Calu3 (cell line): ENCODE measurements around the gene DNMT3B. TPM values are rescaled to one million over a fixed set of nuclear protein-coding genes. Genes with fewer than 3 reads are reported as not detected.
A peak's percentile ranks its signal among the peaks of the same experiment; 100 is the strongest.
"Not testable (repeated sequence)": the region's sequence is repeated elsewhere in the genome, so short reads cannot be mapped to it uniquely, and the experiment has no call there.

Experiments
- Bru-seq: library from RNA; stranded (reverse); fragments of 400-500 nt; gene quantifications from one replicate; lab custom pipeline; 2021; lab: Mats Ljungman, UMichigan
- BruChase-seq, 2 experiments: library from RNA; stranded (reverse); fragments of 400-500 nt; gene quantifications; one replicate each; lab custom pipeline; 2021; lab: Mats Ljungman, UMichigan
- BruUV-seq: library from RNA; stranded (reverse); fragments of 400-500 nt; replicated peaks from 2 replicates; lab custom pipeline; 2021; lab: Mats Ljungman, UMichigan
- CTCF ChIA-PET: fragments of 300-600 bp; sonication (Branson Sonifier 250); formaldehyde crosslinking; loops from one replicate; lab custom pipeline; 2022; ENCODE audit warnings: antibody characterized with exemption; lab: Charles Lee
- DNase-seq: peaks from one replicate; pipeline ENCODE4 v3.0.0; 2022
- H3K27ac Mint-ChIP-seq: one replicate; pipeline ENCODE4 v1.8.0; 2022; ENCODE audit warnings: mixed read lengths; ENCODE audit not compliant: unreplicated experiment
- H3K27me3 Mint-ChIP-seq: one replicate; pipeline ENCODE4 v1.8.0; 2022; ENCODE audit warnings: mixed read lengths; ENCODE audit not compliant: unreplicated experiment
- H3K36me3 Mint-ChIP-seq: one replicate; pipeline ENCODE4 v1.8.0; 2022; ENCODE audit warnings: mild to moderate bottlenecking, moderate library complexity, mixed read lengths; ENCODE audit not compliant: insufficient read depth, unreplicated experiment
- H3K4me1 Mint-ChIP-seq: one replicate; pipeline ENCODE4 v1.8.0; 2022; ENCODE audit warnings: mild to moderate bottlenecking, low read depth, mixed read lengths; ENCODE audit not compliant: unreplicated experiment
- H3K4me3 Mint-ChIP-seq: one replicate; pipeline ENCODE4 v1.8.0; 2022; ENCODE audit warnings: mild to moderate bottlenecking, low read depth, moderate library complexity, mixed read lengths; ENCODE audit not compliant: unreplicated experiment
- H3K9me3 Mint-ChIP-seq: one replicate; pipeline ENCODE4 v1.8.0; 2022; ENCODE audit warnings: low read depth, mixed read lengths; ENCODE audit not compliant: unreplicated experiment
- intact Hi-C: fragments of 100-400 bp; cut with micrococcal nuclease; formaldehyde crosslinking; loops from one replicate; pipeline ENCODE4 v1.10.0; 2022; ENCODE audit not compliant: unreplicated experiment
- long read RNA-seq: library from polyadenylated mRNA; stranded (forward); transcript quantifications from one replicate; pipeline ENCODE4 v2.0.0, GENCODE V29; 2022
- total RNA-seq: library from RNA; stranded (reverse); gene quantifications from 2 replicates; pipeline ENCODE4 v1.2.3, GENCODE V29; 2022
- TF ChIP-seq, protein P1 (sequence below): fragments of 200-600 bp; IDR thresholded peaks from one replicate; pipeline ENCODE4 v1.8.0; 2022; ENCODE audit warnings: antibody characterized with exemption; ENCODE audit not compliant: unreplicated experiment

The DNMT3B gene
- total RNA-seq, result 8.4 and 10.8 TPM in 2 replicates
- percentile 56 among the genes with signal in this experiment for Bru-seq, nascent RNA
- BruChase-seq, experiment 1, labeled RNA remaining after a 6-hour chase, result percentile 55 among the genes with signal in this experiment
- percentile 68 among the genes with signal in this experiment for BruChase-seq, experiment 2, labeled RNA remaining after a 2-hour chase
- long read RNA-seq, full-length matches to known transcripts, result 2 of 9 reads
- long read RNA-seq, partial matches to known transcripts, result 5 of 9 reads
- long read RNA-seq, other reads (novel, unspliced or antisense), result 2 of 9 reads

DNA sequence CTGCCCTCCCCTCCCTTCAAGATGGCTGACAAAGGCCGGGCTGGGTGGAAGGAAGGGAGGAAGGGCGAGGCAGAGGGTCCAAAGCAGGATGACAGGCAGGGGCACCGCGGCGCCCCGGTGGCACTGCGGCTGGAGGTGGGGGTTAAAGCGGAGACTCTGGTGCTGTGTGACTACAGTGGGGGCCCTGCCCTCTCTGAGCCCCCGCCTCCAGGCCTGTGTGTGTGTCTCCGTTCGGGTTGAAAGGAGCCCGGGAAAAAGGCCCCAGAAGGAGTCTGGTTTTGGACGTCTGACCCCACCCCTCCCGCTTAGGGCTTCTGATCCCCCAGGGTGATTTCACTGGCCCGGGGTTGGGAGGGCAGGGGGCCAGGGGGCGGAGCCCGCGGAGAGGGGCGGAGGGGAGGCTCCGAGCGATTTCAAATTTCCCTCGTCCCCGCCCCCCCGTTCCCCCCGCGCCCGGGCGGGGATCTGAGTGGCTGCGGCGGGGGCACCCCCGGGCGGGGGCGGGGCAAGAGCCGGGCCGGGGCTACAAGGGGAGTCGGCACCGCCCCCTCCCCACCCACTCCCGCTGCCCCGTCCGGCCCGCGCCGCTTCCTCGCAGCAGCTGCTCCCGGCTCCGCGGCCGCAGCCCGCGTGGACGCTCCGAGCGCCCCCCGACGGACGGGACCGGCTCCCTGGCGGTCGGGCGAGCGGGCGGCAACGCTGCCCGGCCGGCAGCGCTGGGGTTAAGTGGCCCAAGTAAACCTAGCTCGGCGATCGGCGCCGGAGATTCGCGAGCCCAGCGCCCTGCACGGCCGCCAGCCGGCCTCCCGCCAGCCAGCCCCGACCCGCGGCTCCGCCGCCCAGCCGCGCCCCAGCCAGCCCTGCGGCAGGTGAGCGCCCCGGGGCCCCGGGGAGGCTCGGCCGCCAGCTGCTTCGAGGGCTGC, at the start of gene DNMT3B:
TSS of gene DNMT3B (plus strand) at position 555 of the 923 bp plus-strand sequence. CDS start 17,939 bp downstream, outside the sequence.
- Mint-ChIP-seq H3K27ac (peak within 1 kb of the TSS; percentile 86), H3K27me3 (no peaks in the 10 kb centered on the region), H3K4me3 (peak within 1 kb of the TSS; percentile 93), H3K4me1 (peaks cover 27% of the 10 kb centered on the region), H3K36me3 (peaks cover 35% of the 10 kb centered on the region), H3K9me3 (no peaks in the 10 kb centered on the region)
- intact Hi-C loops, result loop anchor here (2.0 kb wide), 1 partner anchor 31 kb away; no protein-coding TSS in a partner anchor
- DNase-seq, result peak; percentile 92
- TF ChIP-seq, protein P1, sequence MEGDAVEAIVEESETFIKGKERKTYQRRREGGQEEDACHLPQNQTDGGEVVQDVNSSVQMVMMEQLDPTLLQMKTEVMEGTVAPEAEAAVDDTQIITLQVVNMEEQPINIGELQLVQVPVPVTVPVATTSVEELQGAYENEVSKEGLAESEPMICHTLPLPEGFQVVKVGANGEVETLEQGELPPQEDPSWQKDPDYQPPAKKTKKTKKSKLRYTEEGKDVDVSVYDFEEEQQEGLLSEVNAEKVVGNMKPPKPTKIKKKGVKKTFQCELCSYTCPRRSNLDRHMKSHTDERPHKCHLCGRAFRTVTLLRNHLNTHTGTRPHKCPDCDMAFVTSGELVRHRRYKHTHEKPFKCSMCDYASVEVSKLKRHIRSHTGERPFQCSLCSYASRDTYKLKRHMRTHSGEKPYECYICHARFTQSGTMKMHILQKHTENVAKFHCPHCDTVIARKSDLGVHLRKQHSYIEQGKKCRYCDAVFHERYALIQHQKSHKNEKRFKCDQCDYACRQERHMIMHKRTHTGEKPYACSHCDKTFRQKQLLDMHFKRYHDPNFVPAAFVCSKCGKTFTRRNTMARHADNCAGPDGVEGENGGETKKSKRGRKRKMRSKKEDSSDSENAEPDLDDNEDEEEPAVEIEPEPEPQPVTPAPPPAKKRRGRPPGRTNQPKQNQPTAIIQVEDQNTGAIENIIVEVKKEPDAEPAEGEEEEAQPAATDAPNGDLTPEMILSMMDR, result no peak
- no TSS peak for BruUV-seq
- CTCF ChIA-PET, result interaction anchor here (0.6 to 3.3 kb wide), 3 partner anchors 15 to 78 kb away, joined by 3 to 33 read pairs (median 11); partner anchors contain the start of gene COMMD7

DNA sequence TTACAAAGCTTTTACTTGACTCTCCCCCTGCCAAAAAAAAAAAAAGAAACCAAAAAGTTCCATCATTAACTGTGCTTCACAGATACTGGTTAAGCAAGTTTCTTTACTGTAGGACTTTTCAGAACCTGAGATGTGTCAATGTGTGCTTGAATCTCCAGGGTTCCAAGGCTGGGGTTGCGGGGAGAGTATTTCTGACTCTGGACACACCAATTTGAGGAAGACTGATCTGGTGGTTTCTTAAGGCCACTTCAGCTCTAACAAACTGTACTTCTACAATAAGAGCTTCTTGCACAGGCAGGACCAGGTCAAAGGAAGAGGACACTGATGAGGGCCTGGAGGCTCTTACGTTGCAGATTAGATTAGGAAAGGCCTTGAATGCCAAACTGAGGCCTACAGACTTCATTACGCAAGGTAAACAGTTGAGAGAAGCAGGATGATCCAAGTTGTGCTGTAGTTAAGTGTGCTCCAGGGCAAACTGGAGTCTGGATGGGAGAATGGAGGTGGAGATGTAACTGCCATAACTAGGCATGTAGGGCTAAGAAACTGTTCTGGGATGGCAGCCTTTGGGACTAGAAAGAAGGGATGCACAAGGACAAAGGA, 43.3 kb upstream of the DNMT3B start:
- Mint-ChIP-seq H3K27me3 (no peaks in the 10 kb centered on the region), H3K27ac (no peak overlapping the region), H3K4me1 (peaks cover 7% of the 10 kb centered on the region), H3K4me3 (no peak overlapping the region), H3K36me3 (peaks cover 10% of the 10 kb centered on the region), H3K9me3 (no peaks in the 10 kb centered on the region)
- intact Hi-C loops, result no loop called here
- BruUV-seq, result no TSS peak
- CTCF ChIA-PET, result interaction anchor here (0.7 to 1.0 kb wide), 2 partner anchors 12 to 162 kb away, joined by 3 to 7 read pairs; no protein-coding TSS in a partner anchor
- TF ChIP-seq, protein P1, result no peak
- DNase-seq, result no peak

DNA sequence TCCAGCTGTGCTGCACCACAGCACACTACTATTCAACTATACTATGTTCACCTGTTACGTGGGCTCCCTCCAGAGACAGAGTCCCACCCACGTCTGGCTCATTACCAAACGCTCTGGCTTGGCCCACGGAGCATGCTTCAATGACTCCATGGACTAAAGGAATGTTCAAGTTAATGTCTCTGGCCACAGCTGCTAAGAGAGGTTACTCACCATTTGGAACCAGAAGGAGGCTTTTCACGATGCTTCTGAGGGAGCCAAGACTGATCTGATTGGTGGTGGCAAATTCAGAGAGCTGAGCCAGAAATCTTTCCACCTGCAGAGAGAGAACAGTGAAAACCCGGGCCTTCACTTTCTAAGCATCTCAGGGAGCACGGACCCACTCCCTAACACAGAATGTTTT, 34.5 kb upstream of the DNMT3B start:
- H3K4me3 Mint-ChIP-seq, result no peak overlapping the region
- BruUV-seq, result no TSS peak
- intact Hi-C loops, result no loop called here
- no peaks in the 10 kb centered on the region for H3K27me3 Mint-ChIP-seq
- TF ChIP-seq, protein P1, result no peak
- DNase-seq, result no peak
- peaks cover 27% of the 10 kb centered on the region for H3K4me1 Mint-ChIP-seq
- CTCF ChIA-PET, result no interaction called here
- peaks cover 25% of the 10 kb centered on the region for H3K36me3 Mint-ChIP-seq
- H3K9me3 Mint-ChIP-seq, result no peaks in the 10 kb centered on the region
- H3K27ac Mint-ChIP-seq, result no peak overlapping the region

DNA sequence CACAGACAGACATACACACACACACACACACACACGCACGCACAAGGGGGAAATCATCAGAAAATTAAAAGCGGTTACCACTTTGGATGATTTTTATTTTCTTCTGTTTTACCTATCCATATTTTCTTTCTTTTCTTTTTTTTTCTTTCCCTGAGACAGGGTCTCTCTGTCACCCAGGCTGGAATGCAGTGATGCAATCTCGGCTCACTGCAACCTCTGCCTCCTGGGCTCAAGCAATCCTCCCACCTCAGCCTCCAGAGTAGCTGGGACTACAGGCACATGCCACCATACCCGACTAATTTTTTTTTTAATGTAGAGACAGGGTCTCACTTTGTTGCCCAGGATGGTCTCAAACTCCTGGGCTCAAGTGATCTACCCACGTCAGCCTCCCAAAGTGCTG, 33.8 kb upstream of the DNMT3B start:
- DNase-seq, H3K27ac Mint-ChIP-seq, BruUV-seq, H3K27me3 Mint-ChIP-seq, H3K4me3 Mint-ChIP-seq, H3K9me3 Mint-ChIP-seq, intact Hi-C loops: not testable (repeated sequence)
- Mint-ChIP-seq H3K4me1 (peaks cover 27% of the 10 kb centered on the region), H3K36me3 (peaks cover 25% of the 10 kb centered on the region)
- CTCF ChIA-PET, result interaction anchor here (0.6 kb wide), 1 partner anchor 618 kb away, joined by 4 read pairs; no protein-coding TSS in a partner anchor

DNA sequence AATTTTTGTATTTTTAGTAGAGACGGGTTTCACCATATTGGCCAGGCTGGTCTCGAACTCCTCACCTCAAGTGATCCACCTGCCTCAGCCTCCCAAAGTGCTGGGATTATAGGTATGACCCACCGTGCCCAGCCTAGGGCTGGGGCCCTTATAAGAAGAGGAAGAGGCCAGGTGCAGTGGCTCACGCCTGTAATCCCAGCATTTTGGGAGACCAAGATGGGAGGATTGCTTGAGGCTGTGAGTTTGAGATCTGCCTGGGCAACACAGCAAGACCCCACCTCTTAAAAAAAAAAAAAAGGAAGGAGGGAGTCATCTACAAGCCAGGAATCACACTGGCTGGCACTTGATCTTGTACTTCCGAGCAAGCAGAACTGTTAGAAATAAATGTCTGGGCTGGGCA, 32.9 kb upstream of the DNMT3B start:
- peaks cover 25% of the 10 kb centered on the region for H3K36me3 Mint-ChIP-seq
- BruUV-seq, DNase-seq, H3K27me3 Mint-ChIP-seq, H3K9me3 Mint-ChIP-seq, H3K4me3 Mint-ChIP-seq, H3K27ac Mint-ChIP-seq, intact Hi-C loops: not testable (repeated sequence)
- peaks cover 27% of the 10 kb centered on the region for H3K4me1 Mint-ChIP-seq
- CTCF ChIA-PET, result interaction anchor here (1.0 kb wide), 1 partner anchor 49 kb away, joined by 3 read pairs; no protein-coding TSS in a partner anchor
